Measurements from ENCODE around the gene SLC6A3. TPM values are rescaled to one million over a fixed set of nuclear protein-coding genes. Genes with fewer than 3 reads are reported as not detected.

The SLC6A3 gene
- polyA plus RNA-seq, 3 donors: not detected

GRCh38 chr5:1359713-1360112 is 85.5 kb downstream of the SLC6A3 start:
- H4K20me1 ChIP-seq (ENCODE audit: insufficient read depth, low read length): no peaks in the 10 kb centered on the region
- Mint-ChIP-seq H3K27me3 (ENCODE audit: low read depth in 3 of 3) (peaks cover 17 to 31% (median 28%) of the 10 kb centered on the region in 3 donors), H3K27ac (no peak overlapping the region), H3K9me3 (no peaks in the 10 kb centered on the region), H3K36me3 (no peaks in the 10 kb centered on the region), H3K4me1 (no peaks in the 10 kb centered on the region), H3K4me3 (no peak overlapping the region)
- no peaks in the 10 kb centered on the region for H3K36me3 ChIP-seq (replicated peaks in 1 of 2; ENCODE audit: control insufficient read depth in 1 of 2, insufficient read depth in 2 of 2, low read length in 2 of 2)
- H3K27ac ChIP-seq (ENCODE audit: low read depth in 1 of 2, low read length in 2 of 2): no peak overlapping the region
- H3K9me3 ChIP-seq (replicated peaks in 1 of 2; ENCODE audit: control insufficient read depth in 1 of 2, insufficient read depth in 1 of 2, low read length in 2 of 2): no peaks in the 10 kb centered on the region
- no peak overlapping the region for H3K4me3 ChIP-seq (replicated peaks in 1 of 3; ENCODE audit: low read depth in 2 of 3, low read length in 3 of 3)
- TF ChIP-seq CTCF (IDR thresholded peaks at IDR 0.05): no peak
- DNase-seq: no peak
- no peak overlapping the region for H3K4me2 ChIP-seq (replicated peaks; ENCODE audit: extremely low read depth, low read length, poor library complexity, severe bottlenecking)
- H3K9ac ChIP-seq (ENCODE audit: insufficient read depth, low read length, poor library complexity, severe bottlenecking): no peak overlapping the region
- intact Hi-C loops (cut with micrococcal nuclease): loop anchor here in 1 of 2 donors (1.0 to 10.0 kb wide), 2 partner anchors 26 to 435 kb away; partner anchors contain the start of gene MRPL36
- no peaks in the 10 kb centered on the region for H3K27me3 ChIP-seq (ENCODE audit: control insufficient read depth in 2 of 2, insufficient read depth in 2 of 2, low read length in 2 of 2)
- H3K4me1 ChIP-seq (ENCODE audit: control insufficient read depth in 1 of 2, insufficient read depth in 2 of 2, low read length in 2 of 2): no peaks in the 10 kb centered on the region
- H2AFZ ChIP-seq (ENCODE audit: insufficient read depth, low read depth, low read length, poor library complexity, severe bottlenecking): no peak overlapping the region
- WGBS (ENCODE audit: insufficient coverage): 88% methylated on average over 4 of the region's 11 CpGs
- H3K79me2 ChIP-seq (ENCODE audit: insufficient read depth, low read length): no peaks in the 10 kb centered on the region

- TF ChIP-seq CTCF (IDR thresholded peaks at IDR 0.05): no peak
- 81% methylated on average over 13 of the region's 31 CpGs for WGBS (ENCODE audit: insufficient coverage)
- H3K4me2 ChIP-seq (replicated peaks; ENCODE audit: extremely low read depth, low read length, poor library complexity, severe bottlenecking): no peak overlapping the region
- H3K4me3 Mint-ChIP-seq: no peak overlapping the region
- no peaks in the 10 kb centered on the region for H3K4me1 Mint-ChIP-seq
- no peak overlapping the region for H3K9ac ChIP-seq (ENCODE audit: insufficient read depth, low read length, poor library complexity, severe bottlenecking)
- H3K79me2 ChIP-seq (ENCODE audit: insufficient read depth, low read length): no peaks in the 10 kb centered on the region
- no peak overlapping the region for H3K27ac ChIP-seq (ENCODE audit: low read depth in 1 of 2, low read length in 2 of 2)
- DNase-seq: no peak
- intact Hi-C loops (cut with micrococcal nuclease): loop anchor here in 1 of 2 donors (10.0 kb wide), 1 partner anchor 436 kb away; the partner anchor contains the start of gene MRPL36
- H3K36me3 ChIP-seq (replicated peaks in 1 of 2; ENCODE audit: control insufficient read depth in 1 of 2, insufficient read depth in 2 of 2, low read length in 2 of 2): no peaks in the 10 kb centered on the region
- no peaks in the 10 kb centered on the region for H3K9me3 ChIP-seq (replicated peaks in 1 of 2; ENCODE audit: control insufficient read depth in 1 of 2, insufficient read depth in 1 of 2, low read length in 2 of 2)
- H2AFZ ChIP-seq (ENCODE audit: insufficient read depth, low read depth, low read length, poor library complexity, severe bottlenecking): no peak overlapping the region
- H4K20me1 ChIP-seq (ENCODE audit: insufficient read depth, low read length): no peaks in the 10 kb centered on the region
- H3K4me1 ChIP-seq (ENCODE audit: control insufficient read depth in 1 of 2, insufficient read depth in 2 of 2, low read length in 2 of 2): no peaks in the 10 kb centered on the region
- H3K27me3 ChIP-seq (ENCODE audit: control insufficient read depth in 2 of 2, insufficient read depth in 2 of 2, low read length in 2 of 2): peaks cover 0 to 2% of the 10 kb centered on the region in 2 donors
- no peak overlapping the region for H3K4me3 ChIP-seq (replicated peaks in 1 of 3; ENCODE audit: low read depth in 2 of 3, low read length in 3 of 3)
- H3K36me3 Mint-ChIP-seq: no peaks in the 10 kb centered on the region
- H3K27me3 Mint-ChIP-seq (ENCODE audit: low read depth in 3 of 3): peaks cover 12 to 30% (median 24%) of the 10 kb centered on the region in 3 donors
- no peak overlapping the region for H3K27ac Mint-ChIP-seq
- H3K9me3 Mint-ChIP-seq: no peaks in the 10 kb centered on the region
Measured at GRCh38 chr5:1359031-1359645, 86.1 kb downstream of the SLC6A3 start.
